Activated naive CD4-positive, alpha-beta T cell treated with anti-CD3 and anti-CD28 coated beads, Interleukin-2, amount 50 U/mL, for 72 hours (primary cell): ENCODE measurements around the gene PDCD2L. TPM values are rescaled to one million over a fixed set of nuclear protein-coding genes. Genes with fewer than 3 reads are reported as not detected.
"Not testable (repeated sequence)": the region's sequence is repeated elsewhere in the genome, so short reads cannot be mapped to it uniquely, and the experiment has no call there.

Source experiments
- ATAC-seq, 2 donors: fragments of 150-1000 bp; cut with Tn5 transposase; 2 replicates each; pipeline ENCODE4 v1.10.0; 2021; ENCODE audit warnings: mild to moderate bottlenecking in 2 of 2, moderate library complexity in 2 of 2
- DNase-seq, 2 donors: peaks; one replicate each; pipeline ENCODE4 v3.0.0; 2021 to 2022; ENCODE audit warnings: low spot score in 2 of 2
- H3K27ac Mint-ChIP-seq, 2 donors: one replicate each; pipeline ENCODE4 v1.8.0; 2022; ENCODE audit warnings: mild to moderate bottlenecking in 2 of 2, mixed read lengths in 2 of 2
- H3K36me3 Mint-ChIP-seq, 2 donors: one replicate each; pipeline ENCODE4 v1.8.0; 2022; ENCODE audit warnings: mixed read lengths in 2 of 2
- H3K9me3 Mint-ChIP-seq, 2 donors: one replicate each; pipeline ENCODE4 v1.8.0; 2022; ENCODE audit warnings: mixed read lengths in 2 of 2
- total RNA-seq, 2 donors: library from RNA; stranded (reverse); gene quantifications; one replicate each; pipeline ENCODE4 v1.2.3, GENCODE V29; 2022

PDCD2L gene
- total RNA-seq, 2 donors from 2014 or later = 18.0 to 32.8 TPM

- peak overlapping the region; percentile 29 to 73 for H3K27ac Mint-ChIP-seq
- ATAC-seq (no peak), DNase-seq (no peak)
- H3K36me3 Mint-ChIP-seq = peaks cover 40 to 56% of the 10 kb centered on the region in 2 donors
- no peaks in the 10 kb centered on the region for H3K9me3 Mint-ChIP-seq
These were observed 36.6 kb upstream of the PDCD2L start for GRCh38 chr19:34367624-34367957.

GRCh38 chr19:34368338-34368737, 35.9 kb upstream of the PDCD2L start:
- no peak for DNase-seq
- H3K36me3 Mint-ChIP-seq = peaks cover 40 to 57% of the 10 kb centered on the region in 2 donors
- peak overlapping the region in 1 of 2 donors; percentile 90 for H3K27ac Mint-ChIP-seq
- no peak for ATAC-seq
- no peaks in the 10 kb centered on the region for H3K9me3 Mint-ChIP-seq

- Mint-ChIP-seq H3K27ac (peak overlapping the region in 1 of 2 donors; percentile 36), H3K36me3 (peaks cover 40 to 63% of the 10 kb centered on the region in 2 donors)
- not testable (repeated sequence) for H3K9me3 Mint-ChIP-seq, ATAC-seq, DNase-seq
These were observed 35.0 kb upstream of the PDCD2L start for GRCh38 chr19:34369166-34369565.

DNA sequence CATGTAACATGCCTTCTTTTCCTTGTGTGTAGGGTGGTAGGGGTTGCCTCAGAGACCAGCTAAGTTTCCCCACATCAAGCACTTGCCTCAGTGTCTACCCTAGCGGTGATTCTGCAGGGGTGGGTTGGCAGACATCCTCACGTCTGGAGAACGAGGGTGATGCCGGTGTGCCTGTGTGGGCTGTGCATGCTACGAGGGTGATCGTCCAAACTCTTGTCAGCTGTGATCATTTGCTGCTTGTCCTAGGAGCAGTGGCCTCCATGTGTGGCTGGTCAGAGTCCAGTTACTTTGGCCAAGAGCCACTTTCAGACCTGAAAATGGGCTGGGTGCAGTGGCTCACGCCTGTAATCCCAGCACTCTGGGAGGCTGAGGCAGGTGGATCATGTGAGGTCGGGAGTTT, 34.1 kb upstream of the PDCD2L start:
- no peak for DNase-seq
- Mint-ChIP-seq H3K36me3 (peaks cover 40 to 69% of the 10 kb centered on the region in 2 donors), H3K9me3 (no peaks in the 10 kb centered on the region), H3K27ac (peak overlapping the region in 1 of 2 donors; percentile 82)
- no peak for ATAC-seq

GRCh38 chr19:34370983-34371382, 33.2 kb upstream of the PDCD2L start:
- H3K27ac Mint-ChIP-seq = peak overlapping the region in 1 of 2 donors; percentile 60
- H3K36me3 Mint-ChIP-seq = peaks cover 33 to 69% of the 10 kb centered on the region in 2 donors
- no peak for DNase-seq
- no peak for ATAC-seq
- H3K9me3 Mint-ChIP-seq = no peaks in the 10 kb centered on the region

DNA sequence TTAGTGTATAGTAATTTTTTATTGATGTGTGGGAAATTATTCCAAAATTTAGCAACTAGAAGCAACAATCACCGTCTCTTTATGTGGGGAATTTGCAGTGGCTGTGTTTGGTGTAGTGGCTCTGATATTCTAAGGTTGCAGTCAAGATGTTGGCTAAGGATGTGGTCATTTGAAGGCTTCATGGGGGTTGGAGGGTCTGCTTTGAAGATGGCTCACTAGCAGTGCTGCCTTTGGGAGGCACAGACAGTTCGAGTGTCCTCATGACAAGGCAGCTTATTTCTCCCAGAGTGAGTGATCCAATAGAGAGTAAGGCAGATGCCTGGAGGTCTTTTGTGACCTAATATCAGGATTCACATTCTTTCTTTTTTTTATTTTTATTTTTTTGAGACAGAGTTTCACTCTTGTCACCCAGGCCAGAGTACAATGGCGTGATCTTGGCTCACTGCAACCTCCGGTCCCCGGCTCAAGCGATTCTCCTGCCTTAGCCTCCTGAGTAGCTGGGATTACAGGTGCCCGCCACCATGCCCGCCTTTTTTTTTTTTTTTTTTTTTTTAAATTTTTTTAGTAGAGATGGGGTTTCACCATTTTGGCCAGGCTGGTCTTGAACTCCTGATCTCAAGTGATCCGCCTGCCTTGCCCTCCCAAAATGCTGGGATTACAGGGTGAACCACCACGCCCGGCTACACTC, 30.5 kb upstream of the PDCD2L start:
- Mint-ChIP-seq H3K9me3 (no peaks in the 10 kb centered on the region), H3K36me3 (peaks cover 15 to 44% of the 10 kb centered on the region in 2 donors), H3K27ac (no peak overlapping the region)
- no peak for DNase-seq
- ATAC-seq = no peak

- Mint-ChIP-seq H3K36me3 (peaks cover 5 to 30% of the 10 kb centered on the region in 2 donors), H3K27ac (peak overlapping the region in 1 of 2 donors; percentile 68), H3K9me3 (no peaks in the 10 kb centered on the region)
- no peak for DNase-seq
- ATAC-seq = peak in 1 of 2 donors; percentile 53
These were observed 28.6 kb upstream of the PDCD2L start for GRCh38 chr19:34375598-34375997.

GRCh38 chr19:34380639-34381241, 23.5 kb upstream of the PDCD2L start:
- ATAC-seq (no peak), DNase-seq (no peak)
- Mint-ChIP-seq H3K9me3 (no peaks in the 10 kb centered on the region), H3K27ac (no peak overlapping the region), H3K36me3 (peaks cover 39 to 40% of the 10 kb centered on the region in 2 donors)

- peak in 1 of 2 donors; percentile 22 for ATAC-seq
- no peak for DNase-seq
- Mint-ChIP-seq H3K9me3 (no peaks in the 10 kb centered on the region), H3K27ac (no peak overlapping the region), H3K36me3 (peaks cover 43 to 46% of the 10 kb centered on the region in 2 donors)
These were observed 22.6 kb upstream of the PDCD2L start for GRCh38 chr19:34381399-34382251.

DNA sequence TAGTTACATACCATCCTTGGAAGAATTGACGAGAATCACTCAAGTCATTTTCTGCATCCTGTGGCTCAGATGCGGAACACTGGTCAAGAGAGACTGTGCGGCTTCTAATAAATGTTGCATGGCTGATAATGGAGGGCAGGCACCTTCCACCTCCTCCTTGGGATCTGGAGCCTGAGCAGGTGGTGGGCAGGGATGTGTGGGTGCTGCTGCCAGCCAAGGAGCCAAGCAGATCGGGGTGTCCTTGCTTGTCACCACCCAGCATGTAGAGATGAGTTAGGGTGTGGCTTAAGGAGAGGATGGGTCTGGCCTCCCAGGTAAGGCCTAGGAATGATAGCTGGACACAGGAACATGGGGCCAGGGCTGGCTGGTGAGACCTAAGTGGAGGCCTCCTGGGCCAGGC, 21.7 kb upstream of the PDCD2L start:
- no peaks in the 10 kb centered on the region for H3K9me3 Mint-ChIP-seq
- H3K27ac Mint-ChIP-seq = peak overlapping the region in 1 of 2 donors; percentile 72
- DNase-seq (no peak), ATAC-seq (no peak)
- peaks cover 43 to 47% of the 10 kb centered on the region in 2 donors for H3K36me3 Mint-ChIP-seq

DNA sequence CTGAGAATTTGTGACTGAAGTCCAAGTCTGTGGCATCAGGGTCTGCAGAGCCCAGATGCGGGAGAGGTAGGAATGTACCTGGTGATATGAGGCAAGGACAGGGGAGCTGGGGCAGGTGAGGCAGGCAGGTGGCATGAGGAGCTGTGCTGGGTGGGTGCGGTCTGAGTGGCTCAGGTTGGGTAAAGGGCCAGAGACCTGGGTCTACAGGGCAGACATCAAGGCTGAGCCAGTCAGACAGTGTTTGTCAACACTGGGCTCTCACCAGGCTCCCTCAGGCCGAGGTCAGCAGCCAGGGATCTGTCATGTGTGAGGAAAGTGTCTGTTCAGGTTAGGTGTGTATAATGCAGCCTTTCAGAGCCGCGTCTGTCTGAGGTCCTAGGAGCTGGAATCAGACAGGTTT, 20.6 kb upstream of the PDCD2L start:
- peaks cover 38 to 47% of the 10 kb centered on the region in 2 donors for H3K36me3 Mint-ChIP-seq
- no peaks in the 10 kb centered on the region for H3K9me3 Mint-ChIP-seq
- H3K27ac Mint-ChIP-seq = peak overlapping the region; percentile 40 to 68
- DNase-seq (no peak), ATAC-seq (no peak)

GRCh38 chr19:34386645-34387445, 17.4 kb upstream of the PDCD2L start:
- Mint-ChIP-seq H3K9me3 (no peaks in the 10 kb centered on the region), H3K27ac (peak overlapping the region in 1 of 2 donors; percentile 57), H3K36me3 (peaks cover 33 to 43% of the 10 kb centered on the region in 2 donors)
- DNase-seq = no peak
- peak; percentile 13 to 44 for ATAC-seq

- Mint-ChIP-seq H3K36me3 (peaks cover 31 to 41% of the 10 kb centered on the region in 2 donors), H3K27ac (peak overlapping the region in 1 of 2 donors; percentile 66), H3K9me3 (no peaks in the 10 kb centered on the region)
- DNase-seq = no peak
- no peak for ATAC-seq
These were observed 16.8 kb upstream of the PDCD2L start for GRCh38 chr19:34387446-34387810.

- not testable (repeated sequence) for H3K9me3 Mint-ChIP-seq, H3K27ac Mint-ChIP-seq, ATAC-seq, DNase-seq
- peaks cover 18 to 28% of the 10 kb centered on the region in 2 donors for H3K36me3 Mint-ChIP-seq
These were observed 15.5 kb upstream of the PDCD2L start for GRCh38 chr19:34388745-34389144.

DNA sequence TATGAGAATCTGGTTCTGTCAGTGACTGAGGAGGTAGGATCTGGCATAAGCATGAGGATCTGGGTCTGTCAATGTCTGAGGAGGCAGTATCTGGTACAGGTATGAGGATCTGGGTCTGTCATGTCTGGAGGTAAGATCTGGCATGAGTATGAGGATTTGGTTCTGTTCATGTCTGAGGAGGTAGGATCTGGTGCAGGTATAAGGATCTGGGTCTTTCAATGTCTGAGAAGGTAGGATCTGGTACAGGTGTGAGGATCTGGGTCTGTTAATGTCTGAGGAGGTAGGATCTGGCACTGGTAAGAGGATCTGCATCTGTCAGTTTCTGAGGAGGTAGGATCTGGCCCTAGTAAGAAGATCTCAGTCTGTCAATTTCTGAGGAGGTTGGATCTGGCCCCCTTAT, 12.4 kb upstream of the PDCD2L start:
- H3K27ac Mint-ChIP-seq = no peak overlapping the region
- peak in 1 of 2 donors; percentile 22 for ATAC-seq

DNA sequence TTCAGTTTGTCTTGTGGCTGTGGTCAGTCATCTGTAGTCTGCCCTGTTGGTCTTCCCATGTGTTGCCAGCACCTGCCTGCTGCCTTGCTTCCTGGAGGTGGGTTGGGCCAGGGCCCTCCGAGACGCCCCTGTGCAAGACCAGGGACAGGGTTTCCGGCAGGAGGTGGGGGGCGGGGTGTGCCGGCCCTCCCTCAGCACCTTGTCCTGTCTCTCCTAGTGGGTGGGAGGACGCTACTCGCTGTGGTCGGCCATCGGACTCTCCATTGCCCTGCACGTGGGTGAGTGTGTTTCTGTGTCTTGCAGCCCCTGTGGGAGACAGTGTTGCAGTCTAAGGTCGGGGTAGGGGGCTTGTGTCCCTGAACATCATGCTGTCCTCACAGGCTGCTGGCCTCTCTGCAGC, 11.2 kb upstream of the PDCD2L start:
- Mint-ChIP-seq H3K27ac (no peak overlapping the region), H3K36me3 (no peaks in the 10 kb centered on the region), H3K9me3 (no peaks in the 10 kb centered on the region)
- ATAC-seq (peak in 1 of 2 donors; percentile 16), DNase-seq (no peak)

More for the DNA sequence above, 12.4 kb upstream of the PDCD2L start:
- H3K36me3 Mint-ChIP-seq = no peaks in the 10 kb centered on the region
- H3K9me3 Mint-ChIP-seq = no peaks in the 10 kb centered on the region
- DNase-seq = no peak
